ENCODE data around the gene CDK3.

The CDK3 gene

DNA sequence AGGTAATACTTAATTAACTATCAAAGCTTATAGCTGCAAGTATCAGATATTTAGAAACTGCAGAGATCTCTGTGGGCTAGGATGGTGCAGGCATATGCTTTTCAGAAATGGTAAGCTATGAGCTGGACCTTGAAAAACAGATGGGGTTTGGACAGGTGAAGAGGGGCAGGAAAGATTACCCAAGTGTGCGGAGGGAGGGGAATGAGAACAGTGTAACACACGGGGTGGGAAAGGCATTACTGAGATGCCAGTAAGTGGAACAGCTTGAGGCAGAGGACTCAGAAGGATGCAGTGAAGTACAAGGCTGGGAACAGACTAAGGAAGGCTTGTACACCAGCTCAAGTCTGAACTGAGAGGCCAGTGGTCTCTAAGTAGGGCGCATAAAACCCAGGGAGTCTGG, 48.6 kb downstream of the CDK3 start:
- Histone ChIP-seq H4K20me1 (ENCODE audit: insufficient read depth, low read length) (no peaks in the 10 kb centered on the region), H3K4me3 (ENCODE audit: low read length) (no peak overlapping the region), H3K9me3 (replicated peaks; ENCODE audit: insufficient read depth, low read length) (no peaks in the 10 kb centered on the region), H3K27ac (ENCODE audit: low read length) (no peak overlapping the region), H3K79me2 (ENCODE audit: low read length) (peaks cover 44% of the 10 kb centered on the region), H2AFZ (ENCODE audit: low read length) (no peak overlapping the region), H3K27me3 (replicated peaks; ENCODE audit: insufficient read depth, low read length) (no peaks in the 10 kb centered on the region), H3F3A (ENCODE audit: insufficient read depth, low read length) (peaks cover 9% of the 10 kb centered on the region; the same call in 1 of the 2 replicates), H3K4me1 (ENCODE audit: low read length) (peaks cover 17% of the 10 kb centered on the region), H3K9me2 (replicated peaks; ENCODE audit: insufficient read depth, low read length) (no peaks in the 10 kb centered on the region), H3K9ac (ENCODE audit: low read length) (no peak overlapping the region), H3K4me2 (ENCODE audit: low read depth, low read length) (no peak overlapping the region), H3K36me3 (replicated peaks; ENCODE audit: insufficient read depth, low read length) (peaks cover 13% of the 10 kb centered on the region)
- TF ChIP-seq EZH2phosphoT487 (IDR thresholded peaks at IDR 0.05; ENCODE audit: low read length) = no peak
- no peak for TF ChIP-seq CTCF (IDR thresholded peaks at IDR 0.05; ENCODE audit: low read length)
- DNase-seq = no peak

DNA sequence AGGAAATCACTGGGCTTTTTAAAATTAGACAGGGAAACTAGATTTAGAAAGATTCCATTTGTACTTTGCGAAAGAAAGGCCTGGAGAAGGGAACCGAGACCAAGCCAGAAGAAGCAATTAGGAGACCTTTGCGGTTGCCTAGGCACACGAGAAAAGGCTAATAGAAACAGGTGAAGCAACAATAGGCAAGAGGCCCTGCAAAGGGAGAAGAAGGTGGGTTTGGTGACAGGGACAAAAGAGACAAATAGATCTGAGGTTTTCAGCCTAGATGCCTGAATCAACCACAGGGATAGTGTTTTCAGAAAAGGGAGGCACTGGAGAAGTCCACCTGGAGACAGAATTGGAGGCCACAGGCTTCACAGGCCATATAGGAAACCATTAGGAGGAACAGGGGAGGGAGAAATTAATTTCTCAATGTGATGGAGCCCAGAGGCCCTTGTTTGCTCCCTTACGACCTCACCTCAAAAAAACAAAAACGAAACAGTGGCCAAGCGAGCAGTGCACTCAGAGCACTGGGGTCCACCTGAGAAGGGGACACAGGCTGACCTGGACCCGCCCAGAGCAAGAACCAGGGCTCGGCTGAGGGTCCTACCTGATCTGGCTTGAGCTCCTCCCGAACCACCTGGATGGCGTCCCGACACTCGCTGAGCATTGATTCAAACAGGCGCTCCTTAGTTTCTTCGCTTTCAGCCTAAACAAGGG, 49.3 kb downstream of the CDK3 start:
- Histone ChIP-seq H3K79me2 (ENCODE audit: low read length) (peaks cover 44% of the 10 kb centered on the region), H3K4me3 (ENCODE audit: low read length) (no peak overlapping the region), H3F3A (ENCODE audit: insufficient read depth, low read length) (peaks cover 9% of the 10 kb centered on the region; the same call in 1 of the 2 replicates), H3K9me3 (replicated peaks; ENCODE audit: insufficient read depth, low read length) (no peaks in the 10 kb centered on the region), H4K20me1 (ENCODE audit: insufficient read depth, low read length) (no peaks in the 10 kb centered on the region), H3K4me2 (ENCODE audit: low read depth, low read length) (no peak overlapping the region), H3K4me1 (ENCODE audit: low read length) (peaks cover 17% of the 10 kb centered on the region), H3K27me3 (replicated peaks; ENCODE audit: insufficient read depth, low read length) (no peaks in the 10 kb centered on the region), H2AFZ (ENCODE audit: low read length) (no peak overlapping the region), H3K9ac (ENCODE audit: low read length) (no peak overlapping the region), H3K27ac (ENCODE audit: low read length) (no peak overlapping the region), H3K36me3 (replicated peaks; ENCODE audit: insufficient read depth, low read length) (peaks cover 10% of the 10 kb centered on the region), H3K9me2 (replicated peaks; ENCODE audit: insufficient read depth, low read length) (no peaks in the 10 kb centered on the region)
- TF ChIP-seq CTCF (IDR thresholded peaks at IDR 0.05; ENCODE audit: low read length) = no peak
- TF ChIP-seq EZH2phosphoT487 (IDR thresholded peaks at IDR 0.05; ENCODE audit: low read length) = no peak
- no peak for TF ChIP-seq EZH2 (optimal IDR thresholded peaks at IDR 0.05; ENCODE audit: low read depth, low read length)
- no peak for DNase-seq

- Histone ChIP-seq H3K4me3 (ENCODE audit: low read length) (no peak overlapping the region), H2AFZ (ENCODE audit: low read length) (no peak overlapping the region), H3K27me3 (replicated peaks; ENCODE audit: insufficient read depth, low read length) (no peaks in the 10 kb centered on the region), H3K4me2 (ENCODE audit: low read depth, low read length) (no peak overlapping the region), H4K20me1 (ENCODE audit: insufficient read depth, low read length) (no peaks in the 10 kb centered on the region), H3F3A (ENCODE audit: insufficient read depth, low read length) (peaks cover 9% of the 10 kb centered on the region; the same call in 1 of the 2 replicates), H3K27ac (ENCODE audit: low read length) (no peak overlapping the region), H3K79me2 (ENCODE audit: low read length) (peaks cover 44% of the 10 kb centered on the region), H3K36me3 (replicated peaks; ENCODE audit: insufficient read depth, low read length) (peaks cover 9% of the 10 kb centered on the region), H3K9me3 (replicated peaks; ENCODE audit: insufficient read depth, low read length) (no peaks in the 10 kb centered on the region), H3K9ac (ENCODE audit: low read length) (no peak overlapping the region), H3K9me2 (replicated peaks; ENCODE audit: insufficient read depth, low read length) (no peaks in the 10 kb centered on the region), H3K4me1 (ENCODE audit: low read length) (peaks cover 17% of the 10 kb centered on the region)
- DNase-seq = no peak
- TF ChIP-seq EZH2 (optimal IDR thresholded peaks at IDR 0.05; ENCODE audit: low read depth, low read length) (no peak), EZH2phosphoT487 (IDR thresholded peaks at IDR 0.05; ENCODE audit: low read length) (no peak), CTCF (IDR thresholded peaks at IDR 0.05; ENCODE audit: low read length) (no peak)
Measured at GRCh38 chr17:76050538-76051467, 50.1 kb downstream of the CDK3 start.

All from MM.1S (cell line).